HEK293 (cell line): Measurements from ENCODE around the gene LENEP.

Experiments used
- FEZF1 ChIP-seq: fragments of 450-650 bp; formaldehyde crosslinking; IDR thresholded peaks from 2 replicates; pipeline ENCODE4 v1.5.1; 2016; ENCODE audit warnings: missing biosample characterization, missing genetic modification characterization
- GLIS1 ChIP-seq: fragments of 450-650 bp; formaldehyde crosslinking; IDR thresholded peaks from 2 replicates; pipeline ENCODE4 v1.5.1; 2016; ENCODE audit warnings: missing biosample characterization, missing genetic modification characterization
- HOXC10 ChIP-seq: sonication (generic); formaldehyde crosslinking; IDR thresholded peaks from 2 replicates; pipeline ENCODE4 v1.8.1; 2023; ENCODE audit warnings: mild to moderate bottlenecking, missing genetic modification reagents
- IKZF3 ChIP-seq: fragments of 450-650 bp; IDR thresholded peaks from 2 replicates; pipeline ENCODE4 v1.5.0; 2018; ENCODE audit warnings: missing biosample characterization, mild to moderate bottlenecking, missing genetic modification characterization, moderate library complexity
- KLF1 ChIP-seq: fragments of 450-650 bp; formaldehyde crosslinking; IDR thresholded peaks from 2 replicates; pipeline ENCODE4 v1.5.1; 2016; ENCODE audit warnings: missing biosample characterization, missing genetic modification characterization
- KLF16 ChIP-seq: fragments of 450-650 bp; formaldehyde crosslinking; IDR thresholded peaks from 2 replicates; pipeline ENCODE4 v1.5.1; 2017; ENCODE audit warnings: missing biosample characterization, missing genetic modification characterization
- OVOL3 ChIP-seq: fragments of 450-650 bp; formaldehyde crosslinking; IDR thresholded peaks from 2 replicates; pipeline ENCODE4 v1.5.1; 2016; ENCODE audit warnings: missing biosample characterization, missing genetic modification characterization
- SCRT1 ChIP-seq: fragments of 450-650 bp; formaldehyde crosslinking; IDR thresholded peaks from 2 replicates; pipeline ENCODE4 v1.5.1; 2016; ENCODE audit warnings: missing biosample characterization, missing genetic modification characterization, borderline replicate concordance
- ZBTB11 ChIP-seq: fragments of 450-650 bp; formaldehyde crosslinking; conservative IDR thresholded peaks from 2 replicates; pipeline ENCODE4 v1.5.1; 2016; ENCODE audit warnings: low read depth, missing biosample characterization, missing genetic modification characterization
- ZEB2 ChIP-seq: fragments of 450-650 bp; formaldehyde crosslinking; IDR thresholded peaks from 2 replicates; pipeline ENCODE4 v1.5.1; 2016; ENCODE audit warnings: missing biosample characterization, missing genetic modification characterization
- ZFP3 ChIP-seq: fragments of 450-650 bp; formaldehyde crosslinking; IDR thresholded peaks from 2 replicates; pipeline ENCODE4 v1.5.1; 2016; ENCODE audit warnings: low read depth, missing biosample characterization, missing genetic modification characterization
- ZNF112 ChIP-seq: fragments of 450-650 bp; formaldehyde crosslinking; IDR thresholded peaks from 2 replicates; pipeline ENCODE4 v1.5.0; 2017; ENCODE audit warnings: missing biosample characterization, missing genetic modification characterization
- ZNF169 ChIP-seq: fragments of 450-650 bp; formaldehyde crosslinking; IDR thresholded peaks from 2 replicates; pipeline ENCODE4 v1.5.1; 2016; ENCODE audit warnings: missing biosample characterization, missing genetic modification characterization
- ZNF266 ChIP-seq: fragments of 450-650 bp; formaldehyde crosslinking; IDR thresholded peaks from 2 replicates; pipeline ENCODE4 v1.5.1; 2016; ENCODE audit warnings: missing biosample characterization, missing genetic modification characterization, low read depth
- ZNF280C ChIP-seq: fragments of 450-650 bp; formaldehyde crosslinking; IDR thresholded peaks from 2 replicates; pipeline ENCODE4 v1.5.1; 2016; ENCODE audit warnings: missing biosample characterization, missing genetic modification characterization
- ZNF280D ChIP-seq: fragments of 450-650 bp; formaldehyde crosslinking; IDR thresholded peaks from 2 replicates; pipeline ENCODE4 v1.5.1; 2016; ENCODE audit warnings: missing biosample characterization, missing genetic modification characterization
- ZNF341 ChIP-seq: fragments of 450-650 bp; formaldehyde crosslinking; IDR thresholded peaks from 2 replicates; pipeline ENCODE4; 2016; ENCODE audit warnings: low read depth, missing biosample characterization, missing genetic modification characterization
- ZNF433 ChIP-seq: fragments of 450-650 bp; formaldehyde crosslinking; IDR thresholded peaks from 2 replicates; pipeline ENCODE4 v1.5.1; 2016; ENCODE audit warnings: missing biosample characterization, missing genetic modification characterization, low read depth
- ZNF561 ChIP-seq: fragments of 450-650 bp; IDR thresholded peaks from 2 replicates; pipeline ENCODE4 v1.5.1; 2018; ENCODE audit warnings: missing biosample characterization, missing genetic modification characterization, borderline replicate concordance
- ZNF623 ChIP-seq: fragments of 450-650 bp; formaldehyde crosslinking; IDR thresholded peaks from 2 replicates; pipeline ENCODE4 v1.5.1; 2016; ENCODE audit warnings: missing biosample characterization, missing genetic modification characterization
- ZNF626 ChIP-seq: fragments of 450-650 bp; sonication (Bioruptor Pico); formaldehyde crosslinking; IDR thresholded peaks from 2 replicates; pipeline ENCODE4 v1.5.1; 2018; ENCODE audit warnings: missing biosample characterization, missing genetic modification characterization, inconsistent platforms
- ZNF776 ChIP-seq: fragments of 450-650 bp; formaldehyde crosslinking; IDR thresholded peaks from 2 replicates; pipeline ENCODE4 v1.5.0; 2017; ENCODE audit warnings: missing biosample characterization, missing genetic modification characterization, borderline replicate concordance
- ZSCAN16 ChIP-seq: fragments of 450-650 bp; formaldehyde crosslinking; IDR thresholded peaks from 2 replicates; pipeline ENCODE4 v1.5.1; 2016; ENCODE audit warnings: missing biosample characterization, missing genetic modification characterization
- TF ChIP-seq, protein P1 (sequence below): fragments of 450-650 bp; formaldehyde crosslinking; IDR thresholded peaks from 2 replicates; pipeline ENCODE4 v1.5.1; 2016; ENCODE audit warnings: missing biosample characterization, missing genetic modification characterization
- TF ChIP-seq, protein P2 (sequence below): fragments of 450-650 bp; formaldehyde crosslinking; IDR thresholded peaks from 2 replicates; pipeline ENCODE4 v1.5.1; 2016; ENCODE audit warnings: missing biosample characterization, missing genetic modification characterization
- TF ChIP-seq, protein P3 (sequence below): fragments of 450-650 bp; formaldehyde crosslinking; IDR thresholded peaks from 2 replicates; pipeline ENCODE4 v1.5.1; 2016; ENCODE audit warnings: missing biosample characterization, missing genetic modification characterization

Gene LENEP

DNA sequence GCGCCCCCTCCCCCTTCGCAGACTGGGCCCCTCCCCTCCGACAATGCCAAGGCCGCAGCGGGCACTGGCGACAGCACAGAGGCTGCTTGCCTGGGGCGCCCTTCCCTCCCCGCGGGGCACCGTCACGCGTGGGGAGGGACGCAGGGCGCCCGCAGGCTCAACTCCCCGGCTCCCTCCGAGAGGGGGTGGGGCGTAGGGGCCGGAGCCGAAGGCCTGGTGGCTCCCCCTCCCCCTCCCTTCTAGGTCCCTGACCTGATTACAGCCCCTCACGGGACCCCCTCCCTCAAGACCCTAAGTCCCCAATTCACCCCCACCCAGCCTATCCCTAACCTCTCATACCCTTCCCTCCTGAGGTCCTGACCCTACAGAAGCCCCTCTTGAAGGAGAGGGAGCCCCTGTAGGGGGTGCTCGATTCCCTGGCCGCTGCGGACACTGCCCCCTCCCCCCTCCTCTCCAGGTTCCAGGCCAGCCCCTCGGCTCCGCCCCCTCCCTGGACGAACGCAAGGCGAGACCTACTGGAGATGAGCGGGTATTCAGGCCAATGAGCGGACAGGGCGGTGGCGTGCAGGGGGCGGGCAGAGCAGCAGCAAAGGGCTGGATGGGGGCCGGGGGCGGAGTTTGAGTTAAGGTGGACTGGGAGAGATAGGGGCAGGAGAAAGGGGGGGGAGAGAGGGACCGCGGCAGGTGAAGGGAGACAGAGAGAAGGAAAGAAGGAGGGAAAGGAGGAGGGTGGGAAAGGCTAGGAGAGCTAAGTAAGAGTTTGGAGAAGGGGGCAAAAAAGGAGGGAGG lies 8.5 kb downstream of the LENEP start (continued):
- TF ChIP-seq ZNF623 (tag by site-specific recombination) (no peak), ZFP3 (tag by site-specific recombination) (no peak), ZNF280D (tag by site-specific recombination) (peak; percentile 88), ZNF169 (tag by site-specific recombination) (no peak), ZEB2 (tag by site-specific recombination) (peak; percentile 65), KLF1 (tag by site-specific recombination) (peak; percentile 28; the same call in 1 of the 2 replicates), ZNF561 (tag by site-specific recombination) (peak; percentile 73), SCRT1 (tag by site-specific recombination) (no peak), HOXC10 (CRISPR knock-in tag) (no peak), ZNF776 (tag by site-specific recombination) (no peak), ZNF341 (peak; percentile 97), IKZF3 (tag by site-specific recombination) (peak; percentile 8; the same call in 1 of the 2 replicates), ZSCAN16 (tag by site-specific recombination) (no peak), ZNF112 (tag by site-specific recombination) (no peak), ZBTB11 (tag by site-specific recombination) (peak; percentile 26), ZNF626 (tag by site-specific recombination) (no peak), OVOL3 (tag by site-specific recombination) (peak; percentile 64; the same call in 1 of the 2 replicates), KLF16 (peak; percentile 70; the same call in 1 of the 2 replicates), GLIS1 (tag by site-specific recombination) (peak; percentile 69), ZNF280C (tag by site-specific recombination) (no peak), FEZF1 (tag by site-specific recombination) (no peak), ZNF433 (tag by site-specific recombination) (no peak), ZNF266 (tag by site-specific recombination) (no peak)
- TF ChIP-seq, protein P1, sequence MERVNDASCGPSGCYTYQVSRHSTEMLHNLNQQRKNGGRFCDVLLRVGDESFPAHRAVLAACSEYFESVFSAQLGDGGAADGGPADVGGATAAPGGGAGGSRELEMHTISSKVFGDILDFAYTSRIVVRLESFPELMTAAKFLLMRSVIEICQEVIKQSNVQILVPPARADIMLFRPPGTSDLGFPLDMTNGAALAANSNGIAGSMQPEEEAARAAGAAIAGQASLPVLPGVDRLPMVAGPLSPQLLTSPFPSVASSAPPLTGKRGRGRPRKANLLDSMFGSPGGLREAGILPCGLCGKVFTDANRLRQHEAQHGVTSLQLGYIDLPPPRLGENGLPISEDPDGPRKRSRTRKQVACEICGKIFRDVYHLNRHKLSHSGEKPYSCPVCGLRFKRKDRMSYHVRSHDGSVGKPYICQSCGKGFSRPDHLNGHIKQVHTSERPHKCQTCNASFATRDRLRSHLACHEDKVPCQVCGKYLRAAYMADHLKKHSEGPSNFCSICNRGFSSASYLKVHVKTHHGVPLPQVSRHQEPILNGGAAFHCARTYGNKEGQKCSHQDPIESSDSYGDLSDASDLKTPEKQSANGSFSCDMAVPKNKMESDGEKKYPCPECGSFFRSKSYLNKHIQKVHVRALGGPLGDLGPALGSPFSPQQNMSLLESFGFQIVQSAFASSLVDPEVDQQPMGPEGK (tag by site-specific recombination) = peak; percentile 99
- TF ChIP-seq, protein P2, sequence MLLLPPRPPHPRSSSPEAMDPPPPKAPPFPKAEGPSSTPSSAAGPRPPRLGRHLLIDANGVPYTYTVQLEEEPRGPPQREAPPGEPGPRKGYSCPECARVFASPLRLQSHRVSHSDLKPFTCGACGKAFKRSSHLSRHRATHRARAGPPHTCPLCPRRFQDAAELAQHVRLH (tag by site-specific recombination) = peak; percentile 27; the same call in 1 of the 2 replicates
- TF ChIP-seq, protein P3, sequence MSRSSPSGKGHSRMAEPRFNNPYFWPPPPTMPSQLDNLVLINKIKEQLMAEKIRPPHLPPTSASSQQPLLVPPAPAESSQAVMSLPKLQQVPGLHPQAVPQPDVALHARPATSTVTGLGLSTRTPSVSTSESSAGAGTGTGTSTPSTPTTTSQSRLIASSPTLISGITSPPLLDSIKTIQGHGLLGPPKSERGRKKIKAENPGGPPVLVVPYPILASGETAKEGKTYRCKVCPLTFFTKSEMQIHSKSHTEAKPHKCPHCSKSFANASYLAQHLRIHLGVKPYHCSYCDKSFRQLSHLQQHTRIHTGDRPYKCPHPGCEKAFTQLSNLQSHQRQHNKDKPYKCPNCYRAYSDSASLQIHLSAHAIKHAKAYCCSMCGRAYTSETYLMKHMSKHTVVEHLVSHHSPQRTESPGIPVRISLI = no peak
